SK-N-SH (cell line): ENCODE data around the gene ACADS.

ENCODE experiments used
- CTCF ChIP-seq: fragments of 200-600 bp; sonication (generic); IDR thresholded peaks from 2 replicates; pipeline ENCODE4 v1.6.1; 2017; ENCODE audit warnings: antibody characterized with exemption, mild to moderate bottlenecking, moderate library complexity
- ELF1 ChIP-seq: IDR thresholded peaks from 2 replicates; pipeline ENCODE4 v1.4.0; 2012
- EZH2phosphoT487 ChIP-seq: fragments of 200-600 bp; sonication (generic); IDR thresholded peaks from 2 replicates; pipeline ENCODE4 v1.6.1; 2017; ENCODE audit warnings: low read depth, mixed run types, mild to moderate bottlenecking, antibody characterized with exemption, moderate library complexity, borderline replicate concordance
- JUND ChIP-seq: IDR thresholded peaks from 2 replicates; pipeline ENCODE4 v1.4.0; 2012
- TAF1 ChIP-seq: IDR thresholded peaks from 2 replicates; pipeline ENCODE4 v1.6.1; 2012; ENCODE audit warnings: low read depth, mild to moderate bottlenecking, low read length, moderate library complexity, borderline replicate concordance

DNA sequence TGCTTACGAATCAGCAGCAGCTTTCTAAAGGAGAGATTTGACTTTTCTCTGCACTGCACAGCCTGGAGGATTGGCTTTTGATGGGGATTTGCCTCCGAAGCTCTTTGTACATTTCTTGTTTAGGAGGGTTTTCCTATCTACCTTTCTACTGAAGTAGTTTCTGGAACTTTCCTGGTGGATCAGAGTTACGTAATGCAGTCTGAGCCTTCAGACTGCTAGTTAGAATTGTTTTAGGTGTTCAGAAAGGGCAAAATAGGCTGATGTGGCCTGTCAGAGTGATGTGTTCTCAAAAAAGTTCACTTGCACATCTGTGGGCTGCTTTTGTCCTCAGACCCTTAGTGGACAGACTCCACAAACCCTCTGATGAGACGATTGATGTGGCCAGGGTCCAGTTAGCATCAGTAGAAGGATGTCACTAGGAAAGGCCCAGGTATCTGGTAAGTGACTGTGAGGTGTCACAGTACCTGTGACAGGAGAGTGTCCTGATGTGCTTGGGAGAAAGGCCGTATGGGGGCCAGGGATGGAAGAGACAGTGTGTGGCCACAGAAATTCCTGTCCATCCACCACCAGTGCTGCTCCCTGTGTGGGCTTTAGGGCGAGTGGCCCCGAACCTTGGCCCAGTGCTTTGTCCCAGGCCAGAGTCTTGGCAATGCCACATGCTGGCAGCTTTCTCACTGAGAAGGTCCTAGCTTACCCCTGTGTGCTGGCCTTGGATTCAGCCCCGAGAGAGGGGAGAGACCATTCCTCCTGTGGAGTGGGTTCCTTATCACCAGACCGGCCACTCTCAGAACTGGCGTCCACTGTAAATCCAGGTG is 4.4 kb upstream of the ACADS start:
- TF ChIP-seq JUND (no peak), ELF1 (no peak), TAF1 (no peak), CTCF (no peak), EZH2phosphoT487 (no peak)
